Measurements from ENCODE around the gene TBC1D2B.

Gene TBC1D2B

GRCh38 chr15:78093242-78094020, 15.9 kb upstream of the TBC1D2B start:
- DNase-seq, result peak; percentile 83

- DNase-seq, result no peak
Measured at GRCh38 chr15:78092261-78093041, 14.9 kb upstream of the TBC1D2B start, which contains the start of gene SH2D7. SH2D7 (plus strand) TSS chr15:78092561; CDS start chr15:78092585, 24 bp downstream.

GRCh38 chr15:78090422-78091063, 13.0 kb upstream of the TBC1D2B start:
- DNase-seq, result no peak

- DNase-seq, result no peak
Measured at GRCh38 chr15:78088773-78089080, 11.2 kb upstream of the TBC1D2B start.

GRCh38 chr15:78087951-78088772, 10.7 kb upstream of the TBC1D2B start:
- DNase-seq, result no peak

- DNase-seq, result peak; percentile 90
Measured at GRCh38 chr15:78085928-78086327, 8.4 kb upstream of the TBC1D2B start.

- no peak for DNase-seq
Measured at GRCh38 chr15:78084449-78084750, 6.9 kb upstream of the TBC1D2B start.

- DNase-seq, result no peak
Measured at GRCh38 chr15:78083687-78084448, 6.4 kb upstream of the TBC1D2B start.

- DNase-seq, result no peak
Measured at GRCh38 chr15:78083186-78083585, 5.7 kb upstream of the TBC1D2B start.

- no peak for DNase-seq
Measured at GRCh38 chr15:78082743-78083110, 5.2 kb upstream of the TBC1D2B start.

- no peak for DNase-seq
Measured at GRCh38 chr15:78082106-78082742, 4.7 kb upstream of the TBC1D2B start.

GRCh38 chr15:78080088-78080460, 2.6 kb upstream of the TBC1D2B start:
- no peak for DNase-seq

GRCh38 chr15:78079298-78080087, 2.0 kb upstream of the TBC1D2B start:
- DNase-seq, result no peak

- DNase-seq, result no peak
Measured at GRCh38 chr15:78077871-78078210, 330 bp upstream of the TBC1D2B start.

- no peak for DNase-seq
Measured at GRCh38 chr15:78076231-78077052, 1.1 kb downstream of the TBC1D2B start.

- DNase-seq, result peak; percentile 97
Measured at GRCh38 chr15:78075490-78076230, 1.9 kb downstream of the TBC1D2B start.

GRCh38 chr15:78073046-78073787, 4.3 kb downstream of the TBC1D2B start:
- no peak for DNase-seq
